Uterus (tissue), 4 donors: ENCODE measurements around the gene C11orf21. TPM values are rescaled to one million over a fixed set of nuclear protein-coding genes. Genes with fewer than 3 reads are reported as not detected.

Experiments
- DNase-seq, 2 donors: peaks; one replicate each; pipeline ENCODE4 v3.0.0-alpha.2; 2019 to 2020
- H3K27ac ChIP-seq, 2 donors: fragments of 200-600 bp; sonication (generic); 1 replicate in 1 of 2; 2 replicates in 1 of 2; pipeline ENCODE4 v1.5.1; 2016 to 2018
- H3K27me3 ChIP-seq, 2 donors: fragments of 200-600 bp; sonication (generic); one replicate each; pipeline ENCODE4 v1.5.1; 2018 to 2019; ENCODE audit warnings: control low read depth in 1 of 2
- H3K36me3 ChIP-seq, 2 donors: fragments of 200-600 bp; sonication (generic); one replicate each; pipeline ENCODE4 v1.5.1; 2019; ENCODE audit warnings: control low read depth in 1 of 2
- H3K4me1 ChIP-seq, 2 donors: fragments of 200-600 bp; sonication (generic); one replicate each; pipeline ENCODE4 v1.5.1; 2018 to 2019; ENCODE audit warnings: control low read depth in 1 of 2
- H3K4me3 ChIP-seq, 2 donors: fragments of 200-600 bp; sonication (generic); 1 replicate in 1 of 2; 2 replicates in 1 of 2; pipeline ENCODE4 v1.5.1; 2018 to 2019; ENCODE audit warnings: mild to moderate bottlenecking in 1 of 2
- H3K9me3 ChIP-seq, 2 donors: fragments of 200-600 bp; sonication (generic); one replicate each; pipeline ENCODE4 v1.5.1; 2019; ENCODE audit warnings: control low read depth in 1 of 2
- CTCF ChIP-seq, 4 experiments: fragments of 200-600 bp in 2 of 4; fragments of 450-650 bp in 2 of 4; sonication (generic) in 2 of 4; IDR thresholded peaks; one replicate each; pipeline ENCODE4 v1.5.1; 2016 to 2019; ENCODE audit warnings: antibody characterized with exemption in 4 of 4, mild to moderate bottlenecking in 2 of 4, moderate library complexity in 1 of 4
- POLR2A ChIP-seq, 2 donors: fragments of 450-650 bp; IDR thresholded peaks; one replicate each; pipeline ENCODE4 v1.6.1; 2016; ENCODE audit warnings: antibody characterized with exemption in 2 of 2, mild to moderate bottlenecking in 1 of 2, moderate library complexity in 1 of 2
- intact Hi-C: fragments of 100-400 bp; cut with DNase I; formaldehyde crosslinking; loops from one replicate; pipeline ENCODE4 v1.15.1; 2023; ENCODE audit warnings: low total_unique reads
- total RNA-seq, 4 donors: library from RNA; depleted of rRNA in 3 of 4; stranded (reverse); fragments of >200 nt in 3 of 4; gene quantifications; one replicate each; pipeline versions ENCODE4 v1.1.0 to v1.2.4, GENCODE V29; 2014 to 2023
- donor health status: DM: yes; HTN: yes; CAD: no.

C11orf21 gene
- total RNA-seq, 4 donors from 2014 or later: 1.7 to 1.8 TPM; not detected in 2

- intact Hi-C loops: no loop called here
- Histone ChIP-seq H3K9me3 (no peaks in the 10 kb centered on the region), H3K27ac (no peak overlapping the region), H3K4me3 (no peak overlapping the region), H3K4me1 (peaks cover 0 to 21% of the 10 kb centered on the region in 2 donors), H3K27me3 (no peaks in the 10 kb centered on the region), H3K36me3 (no peaks in the 10 kb centered on the region)
- DNase-seq: no peak
- TF ChIP-seq CTCF (IDR thresholded peaks at IDR 0.05) (no peak), POLR2A (IDR thresholded peaks at IDR 0.05) (no peak)
Measured at GRCh38 chr11:2266586-2267305, 35.0 kb downstream of the C11orf21 start.

- peaks cover 0 to 19% of the 10 kb centered on the region in 2 donors for H3K4me1 ChIP-seq
- H3K9me3 ChIP-seq: no peaks in the 10 kb centered on the region
- H3K36me3 ChIP-seq: no peaks in the 10 kb centered on the region
- no peak overlapping the region for H3K4me3 ChIP-seq
- intact Hi-C loops: no loop called here
- H3K27me3 ChIP-seq: no peaks in the 10 kb centered on the region
- TF ChIP-seq CTCF (IDR thresholded peaks at IDR 0.05) (no peak), POLR2A (IDR thresholded peaks at IDR 0.05) (no peak)
- H3K27ac ChIP-seq: no peak overlapping the region
- no peak for DNase-seq
Measured at GRCh38 chr11:2265854-2266585, 35.7 kb downstream of the C11orf21 start.

GRCh38 chr11:2265396-2265795 is 36.3 kb downstream of the C11orf21 start:
- Histone ChIP-seq H3K27ac (no peak overlapping the region), H3K36me3 (no peaks in the 10 kb centered on the region), H3K27me3 (no peaks in the 10 kb centered on the region), H3K4me3 (no peak overlapping the region), H3K9me3 (no peaks in the 10 kb centered on the region), H3K4me1 (peaks cover 0 to 13% of the 10 kb centered on the region in 2 donors)
- DNase-seq: no peak
- intact Hi-C loops: no loop called here
- TF ChIP-seq CTCF (IDR thresholded peaks at IDR 0.05): no peak
- TF ChIP-seq POLR2A (IDR thresholded peaks at IDR 0.05): no peak

- intact Hi-C loops: no loop called here
- H3K4me1 ChIP-seq: peaks cover 0 to 4% of the 10 kb centered on the region in 2 donors
- H3K36me3 ChIP-seq: no peaks in the 10 kb centered on the region
- no peaks in the 10 kb centered on the region for H3K27me3 ChIP-seq
- TF ChIP-seq CTCF (IDR thresholded peaks at IDR 0.05): no peak
- no peak for TF ChIP-seq POLR2A (IDR thresholded peaks at IDR 0.05)
- H3K9me3 ChIP-seq: no peaks in the 10 kb centered on the region
- no peak overlapping the region for H3K4me3 ChIP-seq
- DNase-seq: no peak
- no peak overlapping the region for H3K27ac ChIP-seq
Measured at GRCh38 chr11:2264366-2265053, 37.2 kb downstream of the C11orf21 start.
